ENCODE results near the gene EI24. TPM values are rescaled to one million over a fixed set of nuclear protein-coding genes. Genes with fewer than 3 reads are reported as not detected.

Gene EI24
- total and polyA plus RNA-seq, 9 of the 15 experiments (the other 6 are each of a cell fraction or from before 2014, with no cell fraction given): 50.4 to 260 (median 168) TPM

GRCh38 chr11:125551835-125552342, 17.4 kb upstream of the EI24 start (continued):
- TF ChIP-seq HDAC3 (IDR thresholded peaks at IDR 0.05; ENCODE audit: borderline replicate concordance, partially characterized antibody) (peak; percentile 14), PTBP1 (IDR thresholded peaks at IDR 0.05; ENCODE audit: low read depth, low read length) (no peak), CBX2 (IDR thresholded peaks at IDR 0.05; ENCODE audit: insufficient read depth, low read length, poor library complexity, severe bottlenecking) (no peak), PHB2 (IDR thresholded peaks at IDR 0.05; ENCODE audit: low read depth) (no peak), FOXM1 (IDR thresholded peaks at IDR 0.05; ENCODE audit: low read depth) (0 out of 2 replicates have a peak, but pooled peaks have one; percentile 20), FOXM1 (CRISPR knock-in tag; IDR thresholded peaks at IDR 0.05; ENCODE audit: low read depth) (no peak), ZBTB17 (CRISPR knock-in tag; IDR thresholded peaks at IDR 0.05) (peak; percentile 72), ZNF140 (CRISPR knock-in tag; IDR thresholded peaks at IDR 0.05) (no peak), ELK3 (CRISPR knock-in tag; IDR thresholded peaks at IDR 0.05) (0 out of 2 replicates have a peak, but pooled peaks have one; percentile 43), ERF (CRISPR knock-in tag; IDR thresholded peaks at IDR 0.05) (peak; percentile 74; the same call in 1 of the 2 replicates), JUND (IDR thresholded peaks at IDR 0.05; ENCODE audit: borderline replicate concordance, low read depth, low read length) (peak; percentile 29; the same call in 1 of the 2 replicates), JUND (tag; IDR thresholded peaks at IDR 0.05; ENCODE audit: borderline replicate concordance, low read depth, low read length) (peak; percentile 42; the same call in 1 of the 3 replicates), XRCC3 (IDR thresholded peaks at IDR 0.05) (no peak), CREM (IDR thresholded peaks at IDR 0.05; ENCODE audit: low read depth) (peak; percentile 45; the same call in 1 of the 2 replicates), IFI16 (CRISPR knock-in tag; IDR thresholded peaks at IDR 0.05) (no peak), RAD51 (IDR thresholded peaks at IDR 0.05; ENCODE audit: borderline replicate concordance, low read depth) (peak; percentile 60; the same call in 1 of the 2 replicates), POU5F1 (IDR thresholded peaks at IDR 0.05; ENCODE audit: borderline replicate concordance, low read depth, low read length, partially characterized antibody) (no peak), MCM5 (IDR thresholded peaks at IDR 0.05; ENCODE audit: low read depth) (no peak), SNIP1 (IDR thresholded peaks at IDR 0.05; ENCODE audit: low read depth) (no peak), NR1H2 (CRISPR knock-in tag; IDR thresholded peaks at IDR 0.05) (no peak), ZNF707 (CRISPR knock-in tag; conservative IDR thresholded peaks at IDR 0.05) (no peak), RBFOX2 (IDR thresholded peaks at IDR 0.05; ENCODE audit: low read depth, low read length) (0 out of 2 replicates have a peak, but pooled peaks have one; percentile 5), FOXJ2 (tag; IDR thresholded peaks at IDR 0.05) (no peak), NR4A1 (CRISPR knock-in tag; IDR thresholded peaks at IDR 0.05) (peak; percentile 85; the same call in 1 of the 2 replicates), NR4A1 (tag; IDR thresholded peaks at IDR 0.05) (peak; percentile 86; the same call in 1 of the 2 replicates), LCOR (CRISPR knock-in tag; IDR thresholded peaks at IDR 0.05) (peak; percentile 79; the same call in 1 of the 2 replicates)
- TF ChIP-seq, protein P1, sequence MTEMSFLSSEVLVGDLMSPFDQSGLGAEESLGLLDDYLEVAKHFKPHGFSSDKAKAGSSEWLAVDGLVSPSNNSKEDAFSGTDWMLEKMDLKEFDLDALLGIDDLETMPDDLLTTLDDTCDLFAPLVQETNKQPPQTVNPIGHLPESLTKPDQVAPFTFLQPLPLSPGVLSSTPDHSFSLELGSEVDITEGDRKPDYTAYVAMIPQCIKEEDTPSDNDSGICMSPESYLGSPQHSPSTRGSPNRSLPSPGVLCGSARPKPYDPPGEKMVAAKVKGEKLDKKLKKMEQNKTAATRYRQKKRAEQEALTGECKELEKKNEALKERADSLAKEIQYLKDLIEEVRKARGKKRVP (CRISPR knock-in tag; IDR thresholded peaks at IDR 0.05): peak; percentile 61; the same call in 1 of the 2 replicates
- TF ChIP-seq, protein P2, sequence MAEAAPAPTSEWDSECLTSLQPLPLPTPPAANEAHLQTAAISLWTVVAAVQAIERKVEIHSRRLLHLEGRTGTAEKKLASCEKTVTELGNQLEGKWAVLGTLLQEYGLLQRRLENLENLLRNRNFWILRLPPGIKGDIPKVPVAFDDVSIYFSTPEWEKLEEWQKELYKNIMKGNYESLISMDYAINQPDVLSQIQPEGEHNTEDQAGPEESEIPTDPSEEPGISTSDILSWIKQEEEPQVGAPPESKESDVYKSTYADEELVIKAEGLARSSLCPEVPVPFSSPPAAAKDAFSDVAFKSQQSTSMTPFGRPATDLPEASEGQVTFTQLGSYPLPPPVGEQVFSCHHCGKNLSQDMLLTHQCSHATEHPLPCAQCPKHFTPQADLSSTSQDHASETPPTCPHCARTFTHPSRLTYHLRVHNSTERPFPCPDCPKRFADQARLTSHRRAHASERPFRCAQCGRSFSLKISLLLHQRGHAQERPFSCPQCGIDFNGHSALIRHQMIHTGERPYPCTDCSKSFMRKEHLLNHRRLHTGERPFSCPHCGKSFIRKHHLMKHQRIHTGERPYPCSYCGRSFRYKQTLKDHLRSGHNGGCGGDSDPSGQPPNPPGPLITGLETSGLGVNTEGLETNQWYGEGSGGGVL (CRISPR knock-in tag; IDR thresholded peaks at IDR 0.05): no peak
